KBM-7 (cell line): ENCODE results near the gene PPP6R2.

Source experiments
- DNase-seq: peaks from one replicate; pipeline ENCODE4 v3.0.0-alpha.2; 2015
- in situ Hi-C: fragments of 300-500 bp; cut with MboI; formaldehyde crosslinking; loops from 2 replicates; pipeline ENCODE4 v1.14.3; 2020; ENCODE audit warnings: low sequenced_read_pairs, low pct_unique_long_range_greater_than_20kb, mixed read lengths

Gene PPP6R2

GRCh38 chr22:50485221-50486131, 142.3 kb downstream of the PPP6R2 start:
- in situ Hi-C loops = loop anchor here (10.0 kb wide), 1 partner anchor 51 kb away; no protein-coding TSS in a partner anchor
- no peak for DNase-seq

GRCh38 chr22:50486561-50487289, 143.6 kb downstream of the PPP6R2 start, which contains the start of gene MIOX:
TSS of gene MIOX (plus strand) at chr22:50486859. CDS start at chr22:50486898, 39 bp downstream.
- no peak for DNase-seq
- in situ Hi-C loops = loop anchor here (10.0 kb wide), 1 partner anchor 52 kb away; no protein-coding TSS in a partner anchor

GRCh38 chr22:50487290-50488005, 144.3 kb downstream of the PPP6R2 start:
- in situ Hi-C loops = loop anchor here (10.0 kb wide), 1 partner anchor 53 kb away; no protein-coding TSS in a partner anchor
- DNase-seq = no peak

GRCh38 chr22:50488006-50488677, 145.0 kb downstream of the PPP6R2 start:
- in situ Hi-C loops = loop anchor here (10.0 kb wide), 1 partner anchor 53 kb away; no protein-coding TSS in a partner anchor

GRCh38 chr22:50488886-50489285, 145.8 kb downstream of the PPP6R2 start:
- in situ Hi-C loops = loop anchor here (10.0 kb wide), 1 partner anchor 54 kb away; no protein-coding TSS in a partner anchor
- DNase-seq = no peak

More at GRCh38 chr22:50488006-50488677, 145.0 kb downstream of the PPP6R2 start:
- no peak for DNase-seq

- in situ Hi-C loops = loop anchor here (10.0 kb wide), 1 partner anchor 55 kb away; no protein-coding TSS in a partner anchor
- no peak for DNase-seq
Observed at GRCh38 chr22:50489363-50490243, 146.5 kb downstream of the PPP6R2 start.

GRCh38 chr22:50490531-50491308, 147.6 kb downstream of the PPP6R2 start:
- peak; percentile 82 for DNase-seq

More at GRCh38 chr22:50490531-50491308, 147.6 kb downstream of the PPP6R2 start:
- in situ Hi-C loops = no loop called here
